ENCODE data around the gene PLEKHG5. TPM values are rescaled to one million over a fixed set of nuclear protein-coding genes. Genes with fewer than 3 reads are reported as not detected.

The PLEKHG5 gene
- total RNA-seq, 1 donor from 2014 or later: 42.9 TPM

DNA sequence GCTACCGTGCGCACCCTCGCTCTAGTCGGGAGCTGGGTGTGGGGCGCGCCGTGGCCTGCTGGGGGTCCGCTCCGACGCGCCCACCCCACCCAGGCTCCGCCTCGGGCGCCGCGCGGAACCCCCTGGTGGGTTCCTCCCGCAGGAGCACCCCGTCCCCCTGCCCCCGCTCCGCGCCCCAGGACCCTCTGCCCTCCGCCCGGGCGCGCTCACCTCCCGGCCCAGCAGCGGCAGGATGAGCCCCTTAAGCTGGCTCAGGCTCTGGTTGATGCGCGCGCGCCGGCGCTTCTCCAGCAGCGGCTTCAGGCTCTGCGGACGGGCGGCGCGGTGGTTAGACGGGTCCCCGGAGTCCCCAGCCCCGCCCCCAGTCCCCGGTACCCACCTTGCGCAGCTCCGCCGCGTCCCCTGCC, 72.1 kb downstream of the PLEKHG5 start:
- Histone ChIP-seq H3K27me3 (ENCODE audit: control insufficient read depth, insufficient read depth, low read length) (no peaks in the 10 kb centered on the region), H3K4me3 (ENCODE audit: low read depth, low read length) (peak overlapping the region; percentile 54), H3K36me3 (ENCODE audit: control insufficient read depth, insufficient read depth, low read length) (peaks cover 6% of the 10 kb centered on the region)
- no peak for DNase-seq (ENCODE audit: low read depth)
- no peak for FAIRE-seq
- TF ChIP-seq, protein P1, sequence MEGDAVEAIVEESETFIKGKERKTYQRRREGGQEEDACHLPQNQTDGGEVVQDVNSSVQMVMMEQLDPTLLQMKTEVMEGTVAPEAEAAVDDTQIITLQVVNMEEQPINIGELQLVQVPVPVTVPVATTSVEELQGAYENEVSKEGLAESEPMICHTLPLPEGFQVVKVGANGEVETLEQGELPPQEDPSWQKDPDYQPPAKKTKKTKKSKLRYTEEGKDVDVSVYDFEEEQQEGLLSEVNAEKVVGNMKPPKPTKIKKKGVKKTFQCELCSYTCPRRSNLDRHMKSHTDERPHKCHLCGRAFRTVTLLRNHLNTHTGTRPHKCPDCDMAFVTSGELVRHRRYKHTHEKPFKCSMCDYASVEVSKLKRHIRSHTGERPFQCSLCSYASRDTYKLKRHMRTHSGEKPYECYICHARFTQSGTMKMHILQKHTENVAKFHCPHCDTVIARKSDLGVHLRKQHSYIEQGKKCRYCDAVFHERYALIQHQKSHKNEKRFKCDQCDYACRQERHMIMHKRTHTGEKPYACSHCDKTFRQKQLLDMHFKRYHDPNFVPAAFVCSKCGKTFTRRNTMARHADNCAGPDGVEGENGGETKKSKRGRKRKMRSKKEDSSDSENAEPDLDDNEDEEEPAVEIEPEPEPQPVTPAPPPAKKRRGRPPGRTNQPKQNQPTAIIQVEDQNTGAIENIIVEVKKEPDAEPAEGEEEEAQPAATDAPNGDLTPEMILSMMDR (IDR thresholded peaks at IDR 0.05; ENCODE audit: insufficient read depth, low read length, severe bottlenecking): no peak

DNA sequence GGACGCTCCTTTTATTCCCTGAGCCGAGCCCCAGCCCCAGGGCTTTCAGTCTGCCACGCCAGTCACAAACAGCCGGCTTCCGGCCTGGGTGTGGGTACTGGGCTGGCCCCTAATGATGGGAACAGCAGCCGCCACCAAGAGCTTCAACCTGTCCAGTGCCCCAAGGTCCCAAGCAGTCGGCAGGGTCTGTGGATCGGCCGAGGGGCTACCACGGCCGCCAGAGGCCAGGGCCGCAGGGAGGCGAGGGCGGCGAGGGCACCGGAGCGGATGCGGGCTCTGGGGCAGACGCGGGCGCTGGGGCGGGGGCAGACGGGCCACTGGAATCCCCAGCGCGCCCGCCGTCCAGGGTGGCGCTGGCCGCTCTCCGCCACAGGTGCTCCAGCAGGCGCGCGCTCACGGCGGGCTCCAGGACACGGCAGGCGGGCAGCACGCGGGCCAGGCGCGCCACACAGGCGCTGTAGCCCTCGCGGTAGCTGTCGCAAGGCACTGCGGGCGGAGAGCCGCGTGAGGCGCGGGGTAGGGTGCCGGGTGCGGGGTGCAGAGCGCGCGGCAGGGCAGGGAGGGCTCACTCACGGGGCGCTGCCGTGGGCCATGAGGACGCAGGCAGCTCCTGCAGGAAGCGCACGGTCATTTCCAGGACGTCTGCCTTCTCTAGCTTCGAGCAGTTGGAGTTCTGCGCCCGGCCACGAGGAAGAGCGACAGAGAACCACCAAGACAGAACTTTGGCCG, 72.6 kb downstream of the PLEKHG5 start:
- TF ChIP-seq, protein P1 (IDR thresholded peaks at IDR 0.05; ENCODE audit: insufficient read depth, low read length, severe bottlenecking): no peak
- FAIRE-seq: no peak
- peaks cover 6% of the 10 kb centered on the region for H3K36me3 ChIP-seq (ENCODE audit: control insufficient read depth, insufficient read depth, low read length)
- no peak for DNase-seq (ENCODE audit: low read depth)
- H3K27me3 ChIP-seq (ENCODE audit: control insufficient read depth, insufficient read depth, low read length): no peaks in the 10 kb centered on the region
- peak overlapping the region; percentile 54 for H3K4me3 ChIP-seq (ENCODE audit: low read depth, low read length)

DNA sequence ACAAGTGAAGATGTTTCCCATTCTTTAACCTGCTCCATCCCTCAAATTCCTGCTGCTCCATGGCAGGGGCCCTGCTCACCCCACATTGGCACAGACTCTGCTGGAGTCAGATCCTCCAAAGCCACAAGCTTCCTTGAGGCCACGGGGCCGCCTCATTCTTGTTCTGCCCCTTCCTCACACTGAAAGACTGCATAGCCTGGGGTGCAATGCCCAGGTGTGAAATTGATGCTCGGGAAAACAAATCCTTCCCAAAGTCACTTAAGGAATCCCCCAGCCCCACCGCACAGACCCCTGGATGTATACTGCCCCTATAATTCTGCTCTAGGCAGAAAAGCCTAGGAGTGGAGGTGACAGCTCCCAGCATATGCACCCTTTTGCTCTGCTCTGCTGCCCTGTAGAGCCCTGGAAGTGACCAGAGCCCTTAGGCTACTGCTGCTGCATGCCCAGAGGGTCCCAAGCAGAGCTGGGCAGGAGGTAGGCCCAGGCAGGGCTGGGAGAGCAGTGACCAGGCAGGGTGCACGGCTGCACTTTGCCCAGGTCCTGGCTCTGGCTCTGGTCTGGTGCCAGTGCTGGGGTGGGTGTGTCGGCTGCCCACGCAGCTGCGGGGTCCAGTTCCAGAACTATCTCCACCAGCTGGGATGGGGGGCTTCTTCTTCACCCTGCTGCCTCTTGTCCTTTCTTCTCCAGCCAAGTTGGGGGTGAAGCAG, 73.4 kb downstream of the PLEKHG5 start:
- no peak for FAIRE-seq
- DNase-seq (ENCODE audit: low read depth): no peak
- peaks cover 6% of the 10 kb centered on the region for H3K36me3 ChIP-seq (ENCODE audit: control insufficient read depth, insufficient read depth, low read length)
- H3K27me3 ChIP-seq (ENCODE audit: control insufficient read depth, insufficient read depth, low read length): no peaks in the 10 kb centered on the region
- TF ChIP-seq, protein P1 (IDR thresholded peaks at IDR 0.05; ENCODE audit: insufficient read depth, low read length, severe bottlenecking): no peak
- peak overlapping the region; percentile 54 for H3K4me3 ChIP-seq (ENCODE audit: low read depth, low read length)

Other genes starting within 250 kb of the PLEKHG5 start
- gene HES3, start 247.5 kb downstream of the PLEKHG5 start, total RNA-seq: not detected in 2 replicates
- gene GPR153, start 230.6 kb downstream of the PLEKHG5 start, total RNA-seq: 16.5 and 44.2 TPM in 2 replicates
- gene ACOT7, start 97.9 kb downstream of the PLEKHG5 start, total RNA-seq: 88.1 and 89.8 TPM in 2 replicates
- gene HES2, start 71.7 kb downstream of the PLEKHG5 start, total RNA-seq: 98.1 and 116 TPM in 2 replicates
- gene ESPN, start 66.9 kb downstream of the PLEKHG5 start, total RNA-seq: 4.5 and 8.4 TPM in 2 replicates
- gene TNFRSF25, start 25.5 kb downstream of the PLEKHG5 start, total RNA-seq: 20.5 and 30.3 TPM in 2 replicates
- 12.3 and 14.2 TPM in 2 replicates for gene NOL9, start 62.8 kb upstream of the PLEKHG5 start, total RNA-seq
- gene TAS1R1, start 63.6 kb upstream of the PLEKHG5 start, total RNA-seq: not detected in 2 replicates
- gene ZBTB48, start 88.3 kb upstream of the PLEKHG5 start, total RNA-seq: 18.7 and 19.7 TPM in 2 replicates
- 30.2 and 38.7 TPM in 2 replicates for gene KLHL21, start 111.2 kb upstream of the PLEKHG5 start, total RNA-seq
- gene PHF13, start 122.1 kb upstream of the PLEKHG5 start, total RNA-seq: 6.1 and 9.9 TPM in 2 replicates
- gene THAP3, start 133.2 kb upstream of the PLEKHG5 start, total RNA-seq: 24.0 and 26.6 TPM in 2 replicates
- 17.9 and 31.1 TPM in 2 replicates for gene DNAJC11, start 210.1 kb upstream of the PLEKHG5 start, total RNA-seq